ENCODE measurements around the gene ART1.
"Not testable (repeated sequence)": the region's sequence is repeated elsewhere in the genome, so short reads cannot be mapped to it uniquely, and the experiment has no call there.

The ART1 gene

GRCh38 chr11:3644817-3645235, at the start of gene ART1:
ART1 (plus strand) TSS chr11:3645128; CDS start chr11:3659214, 14,086 bp downstream.
- TF ChIP-seq CTCF (IDR thresholded peaks at IDR 0.05; ENCODE audit: low read depth, low read length): no peak
- DNase-seq (ENCODE audit: low read depth in 2 of 2): peak; percentile 3 to 4
- H3K4me3 ChIP-seq (replicated peaks in 1 of 2; ENCODE audit: low read depth in 2 of 2, low read length in 2 of 2): no peak within 1 kb of the TSS

GRCh38 chr11:3597743-3598142, 47.2 kb upstream of the ART1 start:
- H3K4me3 ChIP-seq (replicated peaks in 1 of 2; ENCODE audit: low read depth in 2 of 2, low read length in 2 of 2); DNase-seq (ENCODE audit: low read depth in 2 of 2): not testable (repeated sequence)

- DNase-seq (ENCODE audit: low read depth in 2 of 2): not testable (repeated sequence)
Observed at GRCh38 chr11:3600201-3600600, 44.7 kb upstream of the ART1 start.

GRCh38 chr11:3604167-3604566, 40.8 kb upstream of the ART1 start:
- no peak for TF ChIP-seq CTCF (IDR thresholded peaks at IDR 0.05; ENCODE audit: low read depth, low read length)
- DNase-seq (ENCODE audit: low read depth in 2 of 2): no peak
- no peak overlapping the region for H3K4me3 ChIP-seq (replicated peaks in 1 of 2; ENCODE audit: low read depth in 2 of 2, low read length in 2 of 2)

More at GRCh38 chr11:3600201-3600600, 44.7 kb upstream of the ART1 start:
- not testable (repeated sequence) for H3K4me3 ChIP-seq (replicated peaks in 1 of 2; ENCODE audit: low read depth in 2 of 2, low read length in 2 of 2)

GRCh38 chr11:3605283-3605662, 39.7 kb upstream of the ART1 start:
- TF ChIP-seq CTCF (IDR thresholded peaks at IDR 0.05; ENCODE audit: low read depth, low read length): no peak
- DNase-seq (ENCODE audit: low read depth in 2 of 2): no peak
- H3K4me3 ChIP-seq (replicated peaks in 1 of 2; ENCODE audit: low read depth in 2 of 2, low read length in 2 of 2): no peak overlapping the region

- H3K4me3 ChIP-seq (replicated peaks in 1 of 2; ENCODE audit: low read depth in 2 of 2, low read length in 2 of 2): no peak overlapping the region
- TF ChIP-seq CTCF (IDR thresholded peaks at IDR 0.05; ENCODE audit: low read depth, low read length): no peak
- no peak for DNase-seq (ENCODE audit: low read depth in 2 of 2)
Observed at GRCh38 chr11:3605771-3606203, 39.1 kb upstream of the ART1 start.

GRCh38 chr11:3609416-3610265, 35.3 kb upstream of the ART1 start:
- peak; percentile 56 to 61 for DNase-seq (ENCODE audit: low read depth in 2 of 2)
- no peak overlapping the region for H3K4me3 ChIP-seq (replicated peaks in 1 of 2; ENCODE audit: low read depth in 2 of 2, low read length in 2 of 2)
- peak; percentile 93 for TF ChIP-seq CTCF (IDR thresholded peaks at IDR 0.05; ENCODE audit: low read depth, low read length)

GRCh38 chr11:3610846-3611245, 34.1 kb upstream of the ART1 start:
- H3K4me3 ChIP-seq (replicated peaks in 1 of 2; ENCODE audit: low read depth in 2 of 2, low read length in 2 of 2): no peak overlapping the region
- no peak for DNase-seq (ENCODE audit: low read depth in 2 of 2)
- no peak for TF ChIP-seq CTCF (IDR thresholded peaks at IDR 0.05; ENCODE audit: low read depth, low read length)
